OCI-LY7 (cell line): Measurements from ENCODE around the gene MAML3.

Experiments used
- CTCF ChIP-seq: fragments of 200-600 bp; sonication (generic); conservative IDR thresholded peaks from 2 replicates; pipeline ENCODE4 v1.5.1; 2014; ENCODE audit warnings: mild to moderate bottlenecking, antibody characterized with exemption, low read length, moderate library complexity, mixed read lengths
- EZH2phosphoT487 ChIP-seq: fragments of 200-600 bp; sonication (generic); IDR thresholded peaks from 2 replicates; pipeline ENCODE4 v1.6.1; 2018; ENCODE audit warnings: low read depth, borderline replicate concordance, mild to moderate bottlenecking, mixed run types, antibody characterized with exemption, low read length, moderate library complexity, mixed read lengths

GRCh38 chr4:139669335-139669734 is 484.6 kb downstream of the MAML3 start:
- TF ChIP-seq CTCF (no peak), EZH2phosphoT487 (no peak)
